Measurements from ENCODE around the gene MLLT1.
A peak's percentile ranks its signal among the peaks of the same experiment; 100 is the strongest.
"Not testable (repeated sequence)": the region's sequence is repeated elsewhere in the genome, so short reads cannot be mapped to it uniquely, and the experiment has no call there.

The MLLT1 gene, protein sequence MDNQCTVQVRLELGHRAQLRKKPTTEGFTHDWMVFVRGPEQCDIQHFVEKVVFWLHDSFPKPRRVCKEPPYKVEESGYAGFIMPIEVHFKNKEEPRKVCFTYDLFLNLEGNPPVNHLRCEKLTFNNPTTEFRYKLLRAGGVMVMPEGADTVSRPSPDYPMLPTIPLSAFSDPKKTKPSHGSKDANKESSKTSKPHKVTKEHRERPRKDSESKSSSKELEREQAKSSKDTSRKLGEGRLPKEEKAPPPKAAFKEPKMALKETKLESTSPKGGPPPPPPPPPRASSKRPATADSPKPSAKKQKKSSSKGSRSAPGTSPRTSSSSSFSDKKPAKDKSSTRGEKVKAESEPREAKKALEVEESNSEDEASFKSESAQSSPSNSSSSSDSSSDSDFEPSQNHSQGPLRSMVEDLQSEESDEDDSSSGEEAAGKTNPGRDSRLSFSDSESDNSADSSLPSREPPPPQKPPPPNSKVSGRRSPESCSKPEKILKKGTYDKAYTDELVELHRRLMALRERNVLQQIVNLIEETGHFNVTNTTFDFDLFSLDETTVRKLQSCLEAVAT

DNA sequence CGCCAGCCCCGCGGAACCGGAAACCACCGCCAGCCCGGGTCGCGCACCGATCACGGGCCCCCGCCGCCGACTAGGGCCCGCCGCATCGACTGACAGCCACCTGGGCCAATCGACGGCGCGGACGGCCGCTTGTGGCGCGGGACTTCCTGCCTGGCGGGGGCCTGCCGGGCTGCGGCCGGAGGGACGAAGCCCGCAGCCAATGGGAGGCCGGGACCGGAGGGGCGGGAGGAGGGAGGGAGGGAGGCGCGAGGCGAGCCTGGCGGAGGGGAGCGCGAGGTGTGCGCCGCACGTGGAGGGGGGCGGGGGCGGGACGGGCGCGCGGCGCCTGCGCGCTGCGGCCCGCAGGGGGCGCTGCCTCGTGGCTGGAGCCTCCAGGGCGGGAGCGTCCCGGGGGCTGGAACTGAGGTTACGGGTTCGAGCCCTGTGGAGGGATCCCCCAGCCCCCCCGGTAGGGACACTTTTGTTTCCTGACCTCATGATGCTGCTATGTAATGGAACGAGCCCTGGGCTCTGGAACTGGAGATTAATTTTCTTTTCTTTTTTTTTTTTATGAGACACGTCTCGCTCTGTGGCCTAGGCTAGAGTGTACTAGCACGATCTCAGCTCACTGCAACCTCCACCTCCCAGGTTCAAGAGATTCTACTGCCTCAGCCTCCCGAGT lies at the start of gene MLLT1:
Gene MLLT1 (minus strand): TSS at position 45 of the 661 bp plus-strand sequence. CDS start 191 bp downstream, outside the sequence.
- DNase-seq = peak; percentile 97

DNA sequence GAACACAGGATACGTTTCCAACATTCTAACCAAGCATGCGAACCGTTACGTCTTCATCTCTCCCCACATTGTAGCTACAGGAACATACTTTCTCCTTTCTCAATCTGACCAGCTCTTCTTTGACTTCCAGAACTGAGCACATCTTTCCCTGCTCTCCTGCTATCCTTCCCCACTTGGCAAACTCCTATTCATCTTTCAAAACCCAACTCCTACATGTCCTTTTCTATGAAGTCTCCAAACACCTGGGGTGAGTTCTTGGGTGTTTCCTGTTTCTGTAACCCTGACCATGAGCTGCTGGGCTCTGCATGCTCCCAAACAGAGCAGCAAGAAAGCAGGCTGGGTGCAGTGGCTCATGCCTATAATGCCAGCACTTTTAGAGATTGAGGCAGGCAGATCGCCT lies 47.0 kb upstream of the MLLT1 start:
- DNase-seq = no peak

DNA sequence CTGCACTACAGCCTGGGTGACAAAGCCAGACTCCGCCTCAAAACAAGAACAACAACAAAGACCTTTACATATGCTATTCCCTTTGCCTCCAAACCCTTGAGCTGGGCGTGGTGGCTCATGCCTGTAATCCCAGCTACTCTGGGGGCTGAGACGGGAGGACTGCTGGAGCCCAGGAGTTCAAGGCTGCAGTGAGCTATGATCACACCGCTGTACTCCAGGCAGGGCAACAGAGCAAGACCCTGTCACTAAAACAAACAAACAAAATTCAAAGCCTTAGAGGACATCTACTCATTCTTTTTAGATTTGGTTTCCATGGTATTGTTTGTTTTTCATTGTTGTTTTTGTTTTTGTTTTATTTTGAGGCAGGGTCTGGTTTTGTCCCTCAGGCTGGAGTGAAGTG lies 45.8 kb upstream of the MLLT1 start:
- no peak for DNase-seq

DNA sequence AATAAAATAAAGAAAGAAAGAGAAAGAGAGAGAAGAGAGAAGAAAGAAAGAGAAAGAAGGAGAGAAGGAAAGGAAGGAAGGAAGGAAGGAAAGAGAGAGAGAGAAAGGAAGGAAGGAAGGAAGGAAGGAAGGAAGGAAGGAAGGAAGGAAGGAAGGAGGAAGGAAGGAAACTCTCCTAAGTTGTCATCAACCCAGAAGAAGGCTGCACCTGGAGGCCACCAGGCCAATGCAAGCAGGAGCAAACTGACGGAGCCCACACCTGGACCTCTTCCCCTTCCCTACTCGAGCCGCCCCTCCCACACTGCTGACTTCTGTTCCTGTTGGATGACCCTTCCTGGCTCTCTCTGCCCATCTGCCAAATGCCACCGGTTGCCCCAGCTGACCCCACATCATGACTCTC lies 45.0 kb upstream of the MLLT1 start:
- no peak for DNase-seq

DNA sequence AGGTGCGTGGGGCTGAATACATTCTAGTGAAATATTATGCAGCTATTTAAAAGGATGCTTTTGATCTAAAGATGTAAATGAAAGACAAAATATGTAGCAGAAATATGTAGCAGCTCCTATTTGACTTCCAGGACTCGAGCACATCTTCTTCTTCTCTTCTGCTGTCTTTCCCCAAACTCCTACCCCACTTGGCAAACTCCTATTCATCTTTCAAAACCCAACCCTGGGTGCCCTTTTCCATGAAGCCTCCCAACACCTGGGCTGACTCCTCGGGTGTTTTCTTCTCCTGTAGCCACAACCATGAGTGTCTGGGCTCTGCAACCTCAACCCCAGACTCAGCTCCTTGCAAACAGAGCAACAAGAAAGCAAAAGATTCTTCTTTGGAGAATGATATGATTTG lies 42.5 kb upstream of the MLLT1 start:
- no peak for DNase-seq

DNA sequence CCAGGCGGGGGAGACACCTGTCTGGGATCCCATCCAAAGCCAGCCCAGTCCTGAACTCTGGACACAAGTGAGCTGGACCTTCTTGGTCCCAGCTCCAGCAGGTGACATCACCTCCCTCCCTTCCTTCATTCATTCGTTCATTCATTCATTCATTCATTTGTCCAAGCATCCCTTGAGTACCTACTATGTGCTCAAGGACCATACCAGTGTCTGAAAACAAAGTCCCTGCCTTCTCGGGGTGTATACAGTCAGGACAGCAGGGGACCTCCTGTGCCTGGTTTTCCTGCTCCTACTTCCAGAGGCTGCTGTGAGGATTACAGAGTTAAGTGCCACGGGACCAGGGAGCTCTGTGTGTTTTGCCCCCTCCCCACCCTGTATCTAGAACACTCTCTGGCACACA lies 39.6 kb upstream of the MLLT1 start:
- DNase-seq = no peak

DNA sequence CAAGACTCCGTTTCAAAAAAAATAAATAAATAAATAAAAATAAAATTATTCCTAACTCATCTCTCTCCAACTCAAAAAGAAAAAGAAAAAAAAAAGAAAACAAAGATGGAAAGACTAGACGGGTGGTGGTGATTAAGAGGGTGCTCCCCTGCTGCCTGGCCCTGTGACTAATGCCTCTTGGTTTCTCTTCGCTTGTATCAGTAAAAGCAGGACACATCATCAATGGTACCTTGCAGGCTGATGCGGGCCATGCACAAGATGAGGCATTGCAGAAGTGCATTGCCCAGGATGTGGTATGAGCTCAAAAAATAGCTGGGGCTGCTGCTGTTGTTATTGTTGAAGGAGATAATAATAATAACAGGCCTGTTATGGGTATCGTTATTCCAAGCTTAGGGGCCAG lies 39.0 kb upstream of the MLLT1 start:
- DNase-seq = no peak

DNA sequence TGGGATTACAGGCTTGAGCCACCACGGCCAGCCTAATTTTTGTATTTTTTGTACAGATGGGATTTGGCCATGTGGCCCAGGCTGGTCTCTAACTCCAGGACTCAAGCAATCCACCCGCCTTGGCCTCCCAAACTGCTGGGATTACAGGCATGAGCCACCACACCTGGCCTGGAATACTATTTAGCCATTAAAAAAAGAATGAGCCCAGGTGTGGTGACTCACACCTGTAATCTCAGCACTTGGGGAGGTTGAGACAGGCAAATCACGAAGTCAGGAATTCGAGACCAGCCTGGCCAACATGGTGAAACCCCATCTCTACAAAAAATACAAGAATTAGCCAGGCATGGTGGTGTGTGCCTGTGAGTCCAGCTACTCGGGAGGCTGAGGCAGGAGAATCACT lies 35.9 kb upstream of the MLLT1 start:
- DNase-seq = not testable (repeated sequence)

DNA sequence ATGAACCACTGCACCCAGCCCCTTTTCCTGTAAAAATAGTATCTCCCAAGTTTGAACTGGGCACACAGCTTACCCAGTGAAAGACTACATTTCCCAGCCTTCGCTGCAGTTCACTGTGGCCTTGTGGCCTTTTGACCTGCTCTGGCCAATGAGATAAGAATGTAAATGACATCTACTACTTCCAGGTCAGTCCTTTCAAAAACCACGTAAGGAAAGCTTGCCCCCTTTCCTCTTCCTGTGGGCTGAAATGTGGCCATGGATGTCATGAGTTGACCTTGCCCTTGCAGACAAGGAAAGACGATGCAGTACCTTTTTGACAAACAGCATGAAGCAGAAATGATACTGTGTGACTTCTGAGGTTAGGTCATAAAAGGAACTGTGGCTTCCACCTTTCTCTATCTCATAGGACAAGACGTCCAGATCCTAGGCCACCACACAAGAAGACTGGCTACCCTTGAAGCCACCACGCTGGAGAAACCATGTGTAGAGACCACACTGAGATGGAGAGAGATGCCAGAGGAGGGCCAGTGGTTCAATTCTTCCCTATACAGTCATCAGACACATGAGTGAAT lies 33.7 kb upstream of the MLLT1 start:
- DNase-seq = no peak

DNA sequence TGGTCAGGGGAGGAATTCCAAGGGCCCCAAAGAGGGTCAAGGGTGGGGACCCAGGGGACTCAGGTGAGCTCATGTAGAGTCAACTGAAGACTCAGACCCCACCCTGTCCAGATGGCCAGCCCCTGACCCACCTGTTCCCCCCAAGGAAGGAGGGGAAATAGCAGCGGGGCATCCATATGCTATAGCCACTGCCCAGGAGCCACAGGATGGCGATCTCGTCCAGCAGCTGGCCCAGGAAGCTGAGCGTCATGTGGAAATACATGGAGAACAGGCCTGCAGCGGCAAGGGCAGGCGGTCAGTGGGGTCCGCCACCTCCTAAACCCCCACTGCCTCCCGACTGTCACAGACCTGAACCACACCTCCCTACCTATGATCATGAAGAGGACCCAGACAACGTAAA lies 32.2 kb upstream of the MLLT1 start:
- no peak for DNase-seq

DNA sequence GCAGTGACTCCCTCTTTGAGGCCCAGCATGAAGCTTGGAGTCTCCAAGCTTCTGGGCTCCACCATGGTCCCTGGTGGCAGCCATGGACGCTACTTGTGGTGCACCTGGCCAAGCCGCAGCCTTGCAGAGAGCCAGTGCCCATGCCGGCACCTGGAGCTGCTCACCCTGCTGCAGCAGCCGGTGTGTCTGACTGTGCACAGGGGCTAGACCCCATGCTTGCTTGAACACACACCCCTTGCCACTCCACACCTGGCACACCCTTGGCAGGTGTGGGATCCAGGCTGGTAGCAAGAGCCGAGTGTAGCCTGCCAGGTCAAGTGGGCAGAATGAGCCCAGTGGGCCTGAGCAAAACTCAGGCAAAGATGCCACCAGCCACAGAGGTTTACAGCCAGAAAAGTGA lies 18.6 kb upstream of the MLLT1 start:
- no peak for DNase-seq

DNA sequence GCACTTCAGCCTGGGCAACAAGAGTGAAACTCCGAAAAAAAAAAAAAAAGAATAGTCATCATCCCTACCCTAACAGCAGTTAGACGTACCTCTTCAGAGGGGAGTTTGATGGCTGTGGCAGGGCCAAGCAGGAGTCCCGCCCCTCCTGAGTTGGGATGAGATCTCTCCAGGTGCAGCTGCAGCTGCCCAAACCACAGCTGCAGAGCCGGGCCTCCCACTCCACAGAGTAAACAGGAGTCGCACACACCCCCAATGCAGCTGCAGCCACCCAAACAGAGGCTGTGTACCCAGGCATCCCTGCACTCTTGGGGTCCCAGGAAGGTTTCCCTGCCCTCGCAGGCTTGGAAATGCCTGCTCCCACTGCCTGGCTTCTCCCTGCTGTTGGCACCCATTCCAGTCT lies 17.4 kb upstream of the MLLT1 start:
- DNase-seq = no peak

DNA sequence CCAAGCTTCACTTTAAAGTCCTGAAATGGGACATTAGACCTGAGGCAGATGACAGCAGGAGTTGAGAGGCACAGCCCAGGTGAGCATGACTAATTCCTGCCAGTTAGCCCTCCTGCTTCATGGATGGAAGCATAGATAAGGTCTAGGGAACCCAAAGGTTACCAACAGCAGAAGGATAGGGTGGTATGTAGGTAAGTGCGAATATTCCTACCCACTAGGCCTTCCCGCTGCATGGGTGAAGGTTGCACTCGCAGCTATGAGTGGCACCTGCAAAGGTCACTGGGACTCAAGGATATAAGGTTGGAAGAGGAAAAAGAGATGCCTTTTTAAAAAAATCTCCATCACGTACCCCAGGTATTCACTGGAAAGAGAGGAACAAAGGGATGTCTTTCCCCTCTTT lies 12.2 kb upstream of the MLLT1 start:
- DNase-seq = no peak

DNA sequence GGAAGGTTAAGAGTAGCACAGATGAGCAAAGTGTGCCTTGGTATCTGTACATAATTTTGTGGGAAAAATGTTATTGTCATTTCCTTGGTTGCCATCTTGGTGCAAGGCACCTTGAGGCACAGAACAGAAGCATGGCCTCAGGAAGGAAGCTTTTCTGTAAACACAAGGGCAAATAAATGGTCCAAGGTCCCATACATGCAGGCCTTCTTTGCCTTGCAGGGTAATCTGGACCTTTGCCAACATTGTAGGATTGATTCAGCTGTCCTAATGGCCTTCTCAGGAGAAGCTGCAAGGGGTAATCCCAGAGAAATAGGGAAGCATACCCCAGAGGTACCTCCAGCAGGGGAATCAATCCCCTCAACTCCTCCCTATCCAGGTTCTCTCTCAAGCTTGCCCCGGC lies 9.0 kb upstream of the MLLT1 start:
- DNase-seq = no peak

DNA sequence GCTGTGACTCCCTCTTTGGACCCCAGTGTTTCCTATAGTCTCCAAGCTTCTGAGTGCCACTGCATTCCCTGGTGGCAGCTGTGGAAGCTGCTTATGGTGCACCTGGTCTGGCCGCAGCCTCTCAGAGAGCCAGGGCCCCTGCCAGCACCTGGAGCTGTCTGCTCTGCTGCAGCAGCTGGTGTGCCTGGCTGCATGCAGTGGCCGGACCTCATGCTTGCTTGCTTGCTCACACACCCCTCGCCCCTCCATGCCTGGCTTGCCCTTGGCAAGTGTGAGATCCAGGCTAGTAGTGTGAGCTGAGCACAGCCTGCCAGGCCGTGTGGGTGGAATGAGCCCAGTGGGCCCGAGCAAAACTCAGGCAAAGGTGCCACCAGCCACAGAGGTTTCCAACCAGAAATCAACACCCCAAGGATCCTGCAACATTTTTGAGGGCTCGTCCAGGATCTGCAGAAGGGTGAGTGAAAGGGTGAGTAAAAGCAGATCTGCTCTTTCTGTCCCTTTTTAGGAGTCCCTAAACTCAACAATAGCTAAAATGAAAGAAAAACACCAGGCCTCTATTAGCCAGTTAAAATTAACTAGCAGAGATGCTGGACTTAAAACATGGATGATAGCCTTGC lies 7.6 kb upstream of the MLLT1 start:
- DNase-seq = no peak

DNA sequence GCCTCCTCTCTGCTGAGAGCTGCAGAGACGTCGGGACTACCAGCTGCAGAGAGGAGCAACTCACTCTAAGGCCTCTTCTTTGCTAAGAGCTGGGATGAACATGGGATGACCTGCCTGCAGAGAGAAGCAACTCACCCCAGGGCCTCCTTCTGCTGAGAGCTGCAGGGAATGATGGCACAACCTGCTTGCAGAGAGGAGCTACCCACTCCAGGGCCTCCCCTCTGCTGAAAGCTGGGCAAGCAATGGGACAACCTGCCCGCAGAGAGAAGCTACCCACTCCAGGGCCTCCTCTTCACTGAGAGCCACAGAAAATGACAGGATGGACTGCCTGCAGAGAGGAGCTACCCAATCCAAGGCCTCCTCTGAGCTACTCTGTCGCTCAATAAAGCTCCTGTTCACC lies 6.9 kb upstream of the MLLT1 start:
- DNase-seq = no peak

DNA sequence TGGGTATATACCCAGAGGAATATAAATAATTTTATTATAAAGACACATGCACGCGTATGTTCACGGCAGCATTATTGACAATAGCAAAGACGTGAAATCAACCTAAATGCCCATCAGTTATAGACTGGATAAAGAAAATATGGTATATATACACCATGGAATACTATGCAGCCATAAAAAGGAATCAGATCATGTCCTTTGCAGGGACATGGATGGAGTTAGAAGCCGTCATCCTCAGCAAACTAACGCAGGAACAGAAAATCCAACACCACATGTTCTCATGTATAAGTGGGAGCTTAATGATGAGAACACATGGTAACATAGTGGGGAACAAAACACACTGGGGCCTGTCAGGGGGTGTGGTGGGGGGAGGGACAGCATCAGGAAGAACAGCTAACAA lies 2.6 kb upstream of the MLLT1 start:
- DNase-seq = not testable (repeated sequence)

DNA sequence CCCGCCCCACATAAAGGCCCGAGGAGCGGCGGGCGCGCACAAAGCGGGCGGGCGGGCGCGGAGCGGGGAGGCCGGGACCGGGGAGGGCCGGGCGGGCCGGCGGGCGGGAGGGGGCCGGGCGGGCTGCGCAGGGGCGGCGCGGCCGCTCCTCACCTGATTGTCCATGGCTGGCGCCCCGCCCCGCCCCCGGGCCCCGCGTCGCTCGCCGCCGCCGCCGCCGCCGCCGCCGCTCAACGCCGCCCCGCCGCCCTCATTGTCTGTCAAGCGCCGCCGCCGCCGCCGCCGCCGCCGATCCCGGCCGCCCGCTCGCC lies 200 bp downstream of the MLLT1 start:
- DNase-seq = no peak

DNA sequence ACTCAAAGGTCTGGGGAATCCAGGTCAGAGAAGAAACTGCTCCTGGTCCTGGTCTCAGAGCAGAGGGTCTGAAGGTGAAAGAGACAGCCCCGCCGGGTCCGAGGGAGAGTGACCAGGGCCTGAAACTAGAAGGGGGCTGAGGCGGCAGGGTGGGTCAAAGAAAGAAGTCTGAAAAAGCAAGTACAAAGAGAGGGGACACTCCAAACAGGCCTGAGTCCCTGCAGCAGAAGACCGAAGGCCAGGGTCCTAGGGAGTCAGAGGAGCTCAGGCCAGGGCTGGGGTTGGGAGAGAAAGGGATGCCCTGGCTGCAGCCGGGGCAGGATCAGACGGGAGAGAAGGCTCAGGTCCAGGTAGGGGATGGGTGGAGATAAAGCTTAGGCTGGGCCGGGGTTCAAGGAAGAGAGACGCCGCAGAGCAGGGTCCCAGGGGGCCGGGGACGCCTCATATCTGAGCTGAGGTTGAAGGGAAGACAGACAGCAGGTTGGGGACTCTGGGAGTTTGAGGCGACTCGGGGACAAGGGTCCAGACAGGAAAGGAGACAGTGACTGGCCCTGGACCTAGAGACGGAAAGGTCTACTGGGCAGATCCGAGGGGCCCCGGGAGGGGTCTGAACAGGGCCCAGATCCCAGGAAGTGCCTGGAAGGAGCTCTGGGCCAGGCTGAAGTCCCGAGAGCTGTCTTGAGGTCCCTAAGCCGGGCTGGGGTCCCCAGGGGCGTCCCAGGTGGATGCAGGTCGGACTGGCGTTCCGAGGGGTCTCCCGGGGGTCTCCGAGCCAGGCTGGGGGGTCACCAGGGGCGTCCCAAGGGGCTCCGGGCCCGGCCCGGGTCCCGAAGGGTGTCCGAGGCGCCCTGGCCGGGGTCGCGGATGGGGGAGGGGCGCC lies 795 bp downstream of the MLLT1 start:
- no peak for DNase-seq

DNA sequence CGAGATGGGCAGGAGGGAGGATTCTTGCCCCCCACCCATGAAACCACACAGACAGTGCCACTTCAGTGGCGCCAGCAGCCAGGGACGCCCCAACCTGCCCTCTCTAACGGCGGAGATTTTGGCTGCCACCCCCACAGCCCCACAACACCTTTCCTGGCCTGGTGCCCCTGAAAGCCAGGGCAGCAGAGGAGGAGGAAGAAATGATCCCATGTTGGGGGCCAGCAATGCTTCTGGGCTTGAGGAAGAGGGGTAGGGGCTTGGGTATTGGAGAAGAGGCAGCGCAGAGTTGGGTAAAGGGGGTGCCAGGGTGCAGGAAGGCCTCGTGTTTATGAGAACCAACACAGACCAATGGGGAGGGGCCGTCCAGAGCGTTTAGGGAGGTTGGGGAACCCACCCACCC lies 1.7 kb downstream of the MLLT1 start:
- DNase-seq = no peak

DNA sequence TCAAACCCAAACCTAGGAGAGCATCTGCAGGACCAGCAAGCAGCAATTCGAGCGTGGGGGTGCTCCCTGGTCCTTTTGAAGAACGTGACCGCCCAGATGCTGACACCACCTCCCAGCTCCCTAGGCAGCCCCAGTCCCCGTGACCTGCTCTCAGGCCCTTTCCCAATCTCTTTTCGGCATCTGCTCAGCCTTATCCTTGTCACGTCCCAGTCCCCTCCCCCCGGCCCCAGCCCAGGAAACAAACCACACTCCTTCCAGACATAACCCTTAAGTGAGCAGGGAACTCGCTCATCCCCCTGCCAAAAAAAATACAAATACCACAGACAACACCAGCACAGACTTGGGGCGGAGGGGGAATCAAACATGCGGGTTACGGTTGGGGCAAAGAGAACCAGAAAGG lies 3.3 kb downstream of the MLLT1 start:
- no peak for DNase-seq

DNA sequence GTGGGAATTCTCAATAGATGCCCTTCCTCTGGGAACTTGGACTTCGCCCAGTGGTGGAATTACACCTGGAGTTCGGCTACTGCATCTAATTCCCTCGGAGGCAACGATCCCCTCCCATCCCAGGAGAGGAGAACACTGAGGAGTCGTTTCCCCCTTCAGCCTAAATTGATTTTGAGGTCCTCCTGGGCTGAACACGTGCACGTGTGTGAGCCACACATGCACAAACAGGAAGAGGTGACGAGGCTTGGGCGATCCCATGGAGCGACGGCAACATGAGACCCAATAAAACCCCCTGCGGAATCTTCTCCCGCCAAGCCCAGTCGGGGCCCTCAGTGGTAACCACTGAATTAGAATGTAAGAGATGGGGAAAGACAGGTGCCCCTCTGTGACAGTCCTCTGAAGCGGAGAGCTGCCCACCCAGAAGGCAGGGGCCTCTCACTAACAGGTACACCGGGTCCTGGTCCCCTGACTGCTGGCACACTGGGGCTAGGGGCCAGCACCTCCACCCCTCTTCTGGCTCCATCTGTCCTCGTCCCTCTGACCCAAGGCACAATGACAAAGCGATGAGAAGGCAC lies 4.5 kb downstream of the MLLT1 start:
- DNase-seq = no peak
